Right ventricle myocardium inferior (tissue), 1 donor: ENCODE results near the gene SH3BP4. TPM values are rescaled to one million over a fixed set of nuclear protein-coding genes. Genes with fewer than 3 reads are reported as not detected.
A peak's percentile ranks its signal among the peaks of the same experiment; 100 is the strongest.

Experiments
- ATAC-seq: fragments of 200-7000 bp; cut with Tn5 transposase; one replicate; pipeline ENCODE4 v1.9.1; 2020; ENCODE audit warnings: mild to moderate bottlenecking, moderate library complexity
- DNase-seq: peaks from one replicate; pipeline ENCODE4 v3.0.0; 2021; ENCODE audit errors: missing footprints
- intact Hi-C: fragments of 100-400 bp; cut with DNase I; formaldehyde crosslinking; loops from one replicate; pipeline ENCODE4 v1.11.0; 2022
- total RNA-seq: library from RNA; stranded (reverse); fragmentation: NEBNext Ultra II Directional; extraction: Animal tissue kit (Norgen Biotek cat#: 25700); gene quantifications from one replicate; pipeline ENCODE4 v1.2.1, GENCODE V29; 2021
- donor health status: DM: no; HTN: yes; CAD: no; lungs with severe emphysema.

Gene SH3BP4
- total RNA-seq, 1 donor from 2014 or later = 9.3 TPM

DNA sequence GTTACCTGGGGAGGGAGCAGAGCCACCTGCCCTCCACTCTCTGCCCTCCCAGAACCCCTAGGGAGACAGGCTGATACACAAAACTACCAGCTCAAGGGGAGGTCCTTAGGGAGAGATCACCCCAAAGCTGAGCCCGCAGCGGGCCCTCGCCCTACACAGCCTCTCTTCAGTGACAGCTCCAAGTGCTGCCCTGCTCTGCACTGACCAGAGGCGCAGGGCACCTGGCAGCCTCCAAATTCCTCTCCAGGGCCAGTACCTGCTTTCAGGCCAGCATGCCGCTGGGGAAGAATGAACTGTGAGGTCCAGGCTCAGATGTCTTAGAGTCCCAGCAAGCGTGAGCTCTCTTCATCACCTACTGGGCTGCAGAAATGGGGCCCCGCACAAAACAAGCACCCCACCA lies 11.3 kb upstream of the SH3BP4 start:
- ATAC-seq (no peak), DNase-seq (no peak)
- intact Hi-C loops = no loop called here

DNA sequence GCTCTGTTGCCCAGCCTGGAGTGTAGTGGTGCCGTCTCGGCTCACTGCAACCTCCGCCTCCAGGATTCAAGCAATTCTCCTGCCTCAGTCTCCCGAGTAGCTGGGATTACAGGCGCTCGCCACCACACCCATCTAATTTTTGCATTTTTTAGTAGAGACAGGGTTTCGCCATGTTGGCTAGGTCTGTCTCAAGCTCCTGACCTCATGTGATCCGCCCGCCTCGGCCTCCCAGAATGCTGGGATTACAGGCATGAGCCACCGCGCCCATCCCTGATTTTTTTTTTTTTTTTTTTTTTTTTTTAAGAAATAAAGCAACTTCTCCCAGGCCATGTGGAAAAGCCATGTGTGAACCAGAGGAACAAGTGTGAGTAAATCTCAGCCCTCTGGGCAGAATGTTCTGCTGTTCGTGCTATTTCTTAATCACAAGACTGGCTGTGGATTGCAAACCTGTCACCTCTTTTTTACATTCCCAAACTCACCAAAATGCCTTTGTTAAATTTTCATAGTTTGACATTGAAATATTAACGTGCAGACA lies 6.4 kb upstream of the SH3BP4 start:
- intact Hi-C loops = no loop called here
- no peak for DNase-seq
- ATAC-seq = no peak

DNA sequence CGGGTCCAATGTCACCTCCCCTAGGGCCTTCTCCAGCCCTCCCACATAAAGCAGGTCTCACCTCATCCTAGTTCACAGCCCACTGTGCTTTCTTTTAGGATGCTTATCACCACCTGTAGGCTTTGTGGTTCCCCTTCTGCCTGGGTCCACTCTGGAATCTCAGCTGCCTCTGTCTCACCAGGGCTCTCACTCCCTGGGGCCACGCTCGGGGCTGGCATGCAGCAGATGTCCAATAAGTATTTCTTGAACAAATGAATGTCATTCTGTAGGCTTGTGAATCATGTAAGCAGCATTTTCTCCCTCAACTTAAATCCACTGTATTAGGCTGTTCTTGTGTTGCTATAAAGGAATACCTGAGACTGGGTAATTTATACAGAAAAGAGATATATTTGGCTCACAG lies 4.3 kb upstream of the SH3BP4 start:
- intact Hi-C loops = no loop called here
- no peak for ATAC-seq
- DNase-seq = no peak

DNA sequence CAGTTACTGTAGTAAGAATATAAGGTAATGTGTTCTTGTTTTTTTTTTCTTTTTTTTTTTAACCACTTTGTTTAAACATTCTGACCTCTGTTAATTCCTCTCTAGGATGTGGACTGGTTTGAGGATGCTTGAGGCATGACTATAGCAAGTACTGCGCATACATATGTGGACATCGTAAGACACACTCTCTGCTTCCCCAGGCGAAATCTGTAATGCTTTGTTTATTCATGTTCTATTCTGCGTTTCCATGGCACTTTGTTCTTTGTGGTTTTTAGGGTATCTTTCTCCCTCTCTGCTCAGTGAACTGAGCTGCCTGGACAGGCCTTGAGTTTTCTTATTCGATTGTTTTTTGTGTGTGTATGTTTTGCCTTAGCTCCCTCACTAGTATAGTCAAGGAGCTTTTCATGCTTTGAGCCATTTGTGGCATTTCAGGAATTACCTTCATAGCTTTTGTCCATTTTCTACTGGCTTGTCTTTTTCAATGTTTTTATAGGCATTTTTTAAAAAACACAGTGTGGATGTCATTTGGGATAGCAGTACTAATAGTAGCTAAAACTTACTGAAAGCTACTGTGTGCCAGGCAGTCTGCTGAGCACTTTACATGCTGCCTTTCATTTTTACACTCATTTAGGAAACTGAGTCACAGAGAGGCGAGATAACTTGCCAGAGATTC lies 1.9 kb upstream of the SH3BP4 start:
- ATAC-seq (no peak), DNase-seq (no peak)
- intact Hi-C loops = loop anchor here (5.0 kb wide), 2 partner anchors 68 to 268 kb away; no protein-coding TSS in a partner anchor

DNA sequence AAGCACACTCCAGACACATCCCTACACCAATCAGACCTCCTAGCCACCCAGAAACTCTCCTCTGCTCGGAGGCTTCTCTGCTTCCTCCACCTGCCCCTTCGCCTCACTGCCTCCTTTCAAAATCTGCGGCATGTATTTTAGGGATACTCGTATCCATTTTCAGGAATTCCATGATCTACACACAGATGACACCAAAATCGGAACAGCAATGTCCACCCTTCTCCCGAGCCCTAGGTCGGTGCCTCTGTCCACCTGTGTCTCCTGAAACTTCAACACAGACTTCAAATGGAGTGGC lies 1.4 kb upstream of the SH3BP4 start:
- ATAC-seq (no peak), DNase-seq (no peak)
- intact Hi-C loops = loop anchor here (5.0 kb wide), 2 partner anchors 68 to 268 kb away; no protein-coding TSS in a partner anchor

DNA sequence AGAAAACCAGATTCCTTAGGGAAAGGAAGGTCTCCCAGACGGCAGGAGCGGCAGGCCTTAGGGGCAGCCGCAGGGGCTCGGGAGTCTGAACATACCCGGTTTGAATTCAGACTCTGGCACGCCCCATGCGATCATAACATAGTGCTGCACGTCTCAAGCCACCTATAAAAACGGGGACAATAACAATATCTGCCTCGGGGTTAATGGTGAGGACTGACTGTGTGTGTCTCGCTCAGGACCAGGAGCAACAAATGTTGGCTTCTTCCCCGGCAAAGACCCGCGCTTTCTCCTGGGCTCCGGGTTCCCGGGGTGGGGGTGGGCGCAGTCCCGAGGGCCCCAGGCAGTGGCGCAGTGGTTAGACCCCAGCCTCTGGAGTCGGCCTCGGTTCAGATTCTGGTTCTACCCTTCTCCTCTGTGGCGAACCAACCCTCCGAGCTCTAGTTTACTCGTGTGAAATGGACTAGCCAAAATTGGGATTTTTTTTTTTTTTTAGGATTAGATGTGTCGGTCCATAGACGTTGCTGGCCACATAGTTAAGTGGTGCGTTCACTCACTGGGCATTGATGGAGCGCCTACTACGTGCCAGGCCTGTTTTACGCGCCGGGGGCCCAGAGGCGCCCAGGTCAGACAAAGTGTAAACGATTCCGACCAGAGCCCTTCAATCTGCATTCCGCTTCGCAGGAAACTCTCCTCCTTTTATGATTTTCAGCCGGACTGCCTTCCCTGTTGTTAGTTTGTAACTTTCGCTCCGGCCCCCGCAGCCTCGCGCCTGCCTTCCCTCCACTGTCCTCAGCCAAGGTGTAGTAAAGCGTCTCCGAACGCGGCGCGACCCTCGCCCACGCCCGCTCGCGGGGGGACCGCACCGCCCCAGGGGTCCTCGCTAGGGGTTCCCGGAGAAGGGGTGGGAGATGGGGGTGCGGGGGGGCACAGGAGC lies 820 bp upstream of the SH3BP4 start:
- intact Hi-C loops = loop anchor here (1.0 to 5.0 kb wide), 3 partner anchors 69 to 269 kb away; no protein-coding TSS in a partner anchor
- ATAC-seq = peak; percentile 27
- no peak for DNase-seq

DNA sequence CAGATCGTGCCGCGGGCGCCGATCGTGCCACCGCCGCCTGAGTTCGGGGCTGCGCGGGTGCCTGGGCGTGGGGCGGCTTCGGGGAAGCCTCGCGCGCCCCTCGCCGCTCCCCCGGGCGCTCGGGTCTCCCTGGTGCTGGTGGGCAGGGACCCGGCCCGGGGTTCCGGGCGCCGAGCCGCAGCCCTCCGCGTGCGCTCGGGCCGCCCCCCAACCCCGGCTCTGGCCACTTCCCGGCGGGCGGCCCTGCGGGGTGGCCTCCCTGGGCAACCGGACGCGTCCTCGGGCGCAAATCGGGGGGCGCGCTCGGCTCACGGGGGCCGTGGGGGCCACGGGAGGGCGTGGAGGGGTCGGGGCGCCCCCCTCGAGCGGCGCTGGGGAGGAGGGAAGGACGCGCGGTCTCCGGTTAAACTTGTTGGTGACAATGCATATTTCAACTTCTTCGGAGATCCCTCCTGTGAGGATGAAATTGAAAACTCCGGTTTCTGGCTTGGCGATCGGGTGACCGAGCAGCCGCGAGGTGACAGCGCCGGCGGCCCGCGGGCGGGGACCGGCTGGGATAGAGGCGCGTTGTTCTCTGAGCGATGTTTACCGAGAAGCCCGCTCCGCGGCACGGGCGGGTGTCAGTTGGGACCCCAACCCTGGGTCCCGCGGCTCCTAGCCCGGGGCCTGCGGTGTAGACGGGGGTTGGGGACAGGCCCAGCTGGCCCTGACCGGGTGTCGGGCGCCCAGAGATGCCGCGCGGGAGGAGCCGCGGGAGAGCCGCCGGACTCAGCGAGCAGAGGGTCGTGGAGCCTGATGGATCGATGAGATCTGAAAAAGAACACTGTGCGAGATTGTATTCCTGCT lies 676 bp downstream of the SH3BP4 start:
- no peak for ATAC-seq
- intact Hi-C loops = loop anchor here (1.0 to 5.0 kb wide), 5 partner anchors 22 to 270 kb away; no protein-coding TSS in a partner anchor
- no peak for DNase-seq

DNA sequence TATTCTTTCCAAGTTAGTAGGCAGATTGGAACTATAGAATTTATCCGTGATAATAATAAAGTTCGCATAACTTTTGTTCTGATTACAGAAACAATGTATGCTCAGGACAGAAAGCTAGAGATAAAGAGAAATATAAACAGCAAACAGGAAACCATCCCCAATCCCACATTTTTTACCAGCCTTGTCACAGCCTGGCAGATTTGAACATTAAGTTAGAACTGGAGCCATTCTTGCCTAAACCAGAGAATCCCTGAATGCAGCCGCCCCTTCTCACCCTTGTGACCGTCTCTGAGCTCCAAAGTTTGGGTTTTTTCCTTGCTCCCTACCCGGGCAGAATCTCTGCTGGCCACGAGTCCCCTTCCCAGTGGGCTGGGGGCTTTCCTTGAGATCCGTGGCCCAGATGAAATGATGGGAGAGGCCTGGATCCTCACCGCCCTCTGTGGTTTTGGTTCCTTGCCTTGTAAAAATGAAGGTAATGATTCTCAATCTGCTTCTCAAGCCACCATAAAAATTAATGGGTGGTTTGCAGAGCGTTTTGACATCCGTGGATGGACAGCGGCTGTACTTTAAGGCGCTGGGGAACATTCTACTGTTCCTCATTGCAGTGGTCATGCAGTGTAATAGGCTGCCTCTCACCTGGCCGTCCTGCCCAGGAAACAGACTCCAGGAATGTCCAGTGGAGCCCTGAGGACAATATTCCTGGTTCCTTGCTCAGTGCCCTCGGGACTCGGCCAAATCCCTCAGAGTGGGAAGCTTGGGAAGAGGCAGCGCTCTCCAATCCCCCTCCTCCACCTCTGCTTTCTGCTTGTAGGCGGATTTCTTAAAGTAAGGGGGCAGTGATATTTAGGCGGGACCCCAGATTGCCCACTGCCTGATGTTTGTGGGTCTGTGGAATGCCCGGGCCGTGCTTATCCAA lies 1.6 kb downstream of the SH3BP4 start:
- no peak for ATAC-seq
- no peak for DNase-seq
- intact Hi-C loops = loop anchor here (2.0 to 5.0 kb wide), 4 partner anchors 29 to 271 kb away; no protein-coding TSS in a partner anchor

DNA sequence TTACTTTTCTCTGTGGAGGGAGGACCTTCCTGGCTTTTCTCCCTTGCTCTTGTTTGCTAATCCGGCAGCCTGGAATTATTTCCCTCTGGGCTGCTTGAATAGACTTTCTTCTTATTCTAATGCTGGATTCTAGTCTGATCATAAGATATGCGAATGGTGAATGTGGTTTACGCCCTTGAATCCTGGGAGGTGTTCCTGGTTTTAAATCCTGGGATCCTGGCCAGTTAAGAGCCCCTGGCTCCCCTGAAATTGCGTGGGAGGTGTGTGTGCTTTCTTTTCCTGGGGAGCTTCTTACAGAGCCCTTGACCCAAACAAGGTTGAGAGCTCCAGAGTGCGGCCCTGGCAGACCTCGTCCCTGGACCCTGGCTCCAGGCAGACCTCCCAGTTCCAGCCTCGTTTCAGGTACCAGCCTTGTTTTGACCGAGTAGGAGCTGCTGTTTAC lies 2.8 kb downstream of the SH3BP4 start:
- ATAC-seq = no peak
- intact Hi-C loops = loop anchor here (5.0 kb wide), 2 partner anchors 72 to 272 kb away; no protein-coding TSS in a partner anchor
- no peak for DNase-seq

DNA sequence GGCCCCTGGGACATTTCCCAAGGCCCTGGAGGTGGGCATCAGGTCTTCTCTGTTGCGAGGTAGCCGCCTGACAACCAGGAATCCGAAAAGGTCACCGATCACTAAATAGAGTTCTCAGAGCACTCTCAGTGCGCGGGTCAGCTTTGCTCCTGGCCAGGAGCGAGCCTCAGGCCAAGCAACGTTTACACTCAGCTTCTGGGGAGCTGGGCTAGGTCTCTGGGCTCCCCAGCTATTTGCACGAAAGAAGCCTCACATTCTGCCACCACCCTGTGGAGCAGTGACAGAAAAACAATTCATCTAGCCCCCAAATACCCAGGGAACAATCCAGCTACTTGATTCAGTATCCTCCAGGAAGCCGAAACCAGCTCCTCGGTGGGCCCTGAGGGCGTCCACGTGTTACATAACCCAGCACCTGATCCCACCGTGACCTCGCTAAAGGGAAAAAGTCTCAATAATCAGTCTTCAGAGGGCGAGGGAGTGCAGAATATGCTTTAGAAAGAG lies 3.3 kb downstream of the SH3BP4 start:
- intact Hi-C loops = no loop called here
- DNase-seq (no peak), ATAC-seq (no peak)

DNA sequence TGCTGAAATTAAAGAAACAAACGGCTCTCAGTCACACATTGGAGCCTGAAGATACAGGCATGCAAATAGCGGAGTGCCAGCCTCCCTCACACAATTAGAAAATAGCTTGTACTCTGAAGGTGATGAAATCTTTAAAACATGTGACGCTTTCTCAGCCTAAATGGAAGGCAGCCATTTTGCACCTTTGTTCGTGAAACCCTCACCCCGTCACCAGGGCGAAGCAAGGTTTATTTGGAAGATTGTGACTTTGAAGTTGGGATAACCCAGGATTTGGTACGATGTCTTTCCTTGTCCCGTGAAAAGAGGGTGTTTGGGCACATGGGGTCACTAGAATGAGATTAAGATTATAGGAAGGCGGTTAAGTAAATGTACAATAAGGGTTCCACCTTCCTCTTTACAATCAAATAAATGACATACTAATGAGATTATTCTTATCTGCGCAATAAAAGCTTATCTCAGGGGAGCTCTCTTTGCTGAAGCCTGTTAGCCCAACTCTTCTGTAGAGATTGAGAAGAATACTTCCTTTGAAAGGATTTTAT lies 4.2 kb downstream of the SH3BP4 start:
- no peak for ATAC-seq
- intact Hi-C loops = no loop called here
- no peak for DNase-seq

DNA sequence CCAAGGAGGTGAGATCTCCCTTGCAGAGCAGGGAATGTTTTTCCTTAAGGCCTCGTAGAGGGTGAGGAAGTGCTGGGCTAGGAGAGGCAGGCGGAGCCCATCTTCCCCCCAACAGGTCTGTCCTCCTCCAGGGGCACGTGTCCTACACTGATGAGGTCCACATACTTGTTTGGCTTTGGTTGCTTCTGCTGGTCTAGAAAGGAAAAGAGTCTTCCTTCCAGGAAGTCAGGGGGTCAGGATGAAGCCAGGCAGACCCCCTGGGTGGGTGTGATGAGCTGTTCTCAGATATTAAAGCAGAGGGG lies 6.0 kb downstream of the SH3BP4 start:
- ATAC-seq (no peak), DNase-seq (no peak)
- intact Hi-C loops = no loop called here

DNA sequence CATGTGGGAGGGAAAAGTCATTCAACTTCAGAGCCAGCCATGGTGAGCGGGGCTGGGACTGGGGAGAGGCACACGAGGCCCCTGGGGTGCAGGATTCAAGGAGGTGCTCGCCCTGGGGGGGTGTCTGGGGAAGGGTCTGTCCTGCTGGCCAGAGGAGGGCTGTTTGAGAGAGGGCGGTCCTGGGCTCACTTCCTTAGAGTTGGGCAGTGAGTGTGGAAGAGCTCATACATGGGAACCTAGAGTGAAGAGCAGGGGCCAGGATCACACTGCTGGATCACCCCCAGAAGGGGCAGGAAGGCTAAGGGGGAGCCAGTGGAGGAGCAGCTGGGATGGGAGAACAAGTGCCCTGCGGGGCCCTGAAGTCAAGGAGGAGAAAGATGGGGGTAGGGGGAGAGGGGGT lies 6.5 kb downstream of the SH3BP4 start:
- ATAC-seq (no peak), DNase-seq (no peak)
- intact Hi-C loops = no loop called here

DNA sequence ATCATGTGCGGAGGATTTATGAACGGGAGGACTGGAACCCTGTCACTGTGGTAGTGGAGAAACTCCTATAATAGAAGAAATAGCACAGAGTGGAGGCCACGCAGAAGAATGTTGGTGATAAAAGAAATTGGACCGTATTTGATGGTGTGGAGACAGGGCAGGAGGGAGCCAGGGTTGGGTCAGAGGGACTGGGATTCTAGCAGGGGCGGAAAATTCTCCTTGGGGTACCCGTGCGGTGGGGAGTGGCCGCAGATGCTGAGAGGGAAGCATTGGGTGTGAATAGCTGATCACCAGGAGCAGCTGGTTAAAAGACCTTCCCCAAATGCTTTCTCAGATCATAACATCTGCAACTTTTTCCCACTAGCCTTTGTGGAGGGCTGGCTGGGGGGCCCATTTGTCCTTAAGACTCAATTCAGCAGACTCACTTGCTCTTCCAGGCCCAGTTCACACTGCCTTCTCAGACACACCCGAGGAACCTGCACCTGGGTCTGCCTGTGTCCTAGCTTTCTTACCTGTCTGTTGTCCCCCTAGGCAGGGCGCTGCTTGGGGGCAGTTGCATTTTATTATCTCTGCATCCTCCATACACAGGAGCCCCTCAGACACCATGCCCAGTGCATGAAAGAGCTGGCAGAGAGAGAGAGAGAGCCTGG lies 7.1 kb downstream of the SH3BP4 start:
- intact Hi-C loops = no loop called here
- DNase-seq = no peak
- ATAC-seq = no peak

DNA sequence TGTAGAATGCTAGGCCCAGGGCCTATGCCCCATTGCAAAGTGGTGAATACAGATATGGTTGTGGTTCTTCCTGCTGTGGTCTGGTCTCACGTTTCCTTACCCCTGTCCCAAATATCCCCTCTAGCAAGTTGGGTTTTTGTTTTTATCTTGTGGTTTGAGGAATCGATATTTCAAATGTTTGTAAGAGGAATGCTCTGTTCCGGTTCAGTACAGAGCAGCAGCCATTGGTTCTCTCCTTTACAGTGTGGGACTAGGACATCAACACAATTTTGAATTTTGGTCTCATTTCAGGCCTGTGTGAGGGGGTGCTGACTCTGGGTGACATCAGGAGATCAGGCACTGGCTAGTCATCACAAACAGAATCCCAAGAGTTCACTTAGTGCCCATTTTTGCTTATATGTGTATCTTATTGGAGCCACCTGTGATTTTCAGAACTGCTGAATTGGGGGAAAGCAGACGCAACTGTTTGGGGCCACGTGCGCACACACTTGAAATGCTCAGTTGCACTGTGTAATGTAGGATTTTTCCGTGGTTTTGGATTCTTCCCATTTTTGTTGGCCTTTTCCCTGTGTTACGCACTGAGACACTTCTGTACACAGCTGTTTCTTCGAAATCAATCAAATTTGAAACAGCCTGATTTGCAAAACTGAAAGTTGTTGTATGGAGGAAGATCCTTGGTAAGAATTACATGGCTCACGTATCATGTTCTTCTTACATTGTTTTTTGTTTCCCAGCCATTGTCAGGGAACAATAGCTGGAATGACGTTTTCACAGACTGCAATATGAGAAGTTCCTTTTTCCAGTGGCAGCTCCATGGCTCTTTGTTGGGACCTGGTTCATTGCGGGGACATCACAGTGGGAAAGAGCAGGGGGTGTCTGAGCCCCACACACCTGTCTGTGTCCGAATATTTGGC lies 8.6 kb downstream of the SH3BP4 start:
- ATAC-seq = no peak
- no peak for DNase-seq
- intact Hi-C loops = no loop called here

DNA sequence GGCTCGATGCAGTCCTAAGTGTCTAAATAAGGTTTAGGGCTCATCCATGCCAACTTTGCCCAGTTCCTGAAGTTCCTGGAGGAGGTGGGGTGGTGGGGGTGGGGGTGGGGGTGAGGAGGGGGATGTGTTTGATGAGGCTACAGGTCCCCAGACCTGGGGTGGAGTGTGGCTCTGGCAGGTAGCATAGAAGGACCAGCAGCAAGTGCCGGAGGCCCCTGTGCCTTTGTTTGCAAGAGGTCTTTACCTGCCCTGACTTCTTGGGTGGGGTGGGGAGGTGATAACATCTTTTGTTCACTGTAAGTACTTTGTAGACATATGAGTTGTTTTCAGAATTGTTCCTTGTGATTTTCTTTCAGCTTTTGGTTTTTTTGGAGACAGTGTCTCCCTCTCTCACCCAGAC lies 10.0 kb downstream of the SH3BP4 start:
- DNase-seq (no peak), ATAC-seq (no peak)
- intact Hi-C loops = no loop called here
